HG03025 (cell line): ENCODE data around the gene IL4.
A peak's percentile ranks its signal among the peaks of the same experiment; 100 is the strongest.

Source experiments
- ATAC-seq: cut with Tn5 transposase; IDR thresholded peaks from one replicate; pipeline ENCODE4 v1.9.1; 2021; ENCODE audit warnings: mild to moderate bottlenecking, moderate library complexity; ENCODE audit not compliant: unreplicated experiment, low FRiP score

The IL4 gene

GRCh38 chr5:132657676-132658380, 16.0 kb upstream of the IL4 start, which contains the start of gene IL13:
IL13 (plus strand) TSS chr5:132658173; CDS start chr5:132658187, 14 bp downstream.
- no peak for ATAC-seq

- no peak for ATAC-seq
These were observed 15.1 kb upstream of the IL4 start for GRCh38 chr5:132658381-132659302.

- ATAC-seq, result no peak
These were observed 13.9 kb upstream of the IL4 start for GRCh38 chr5:132659598-132660493.

- no peak for ATAC-seq
These were observed 12.4 kb upstream of the IL4 start for GRCh38 chr5:132661231-132662003.

- no peak for ATAC-seq
These were observed 11.8 kb upstream of the IL4 start for GRCh38 chr5:132662004-132662401.

- peak; percentile 44 for ATAC-seq
These were observed 10.6 kb upstream of the IL4 start for GRCh38 chr5:132662925-132663770.

- ATAC-seq, result peak; percentile 30
These were observed 9.8 kb upstream of the IL4 start for GRCh38 chr5:132663771-132664695.

- no peak for ATAC-seq
These were observed 9.0 kb upstream of the IL4 start for GRCh38 chr5:132664696-132665209.

GRCh38 chr5:132665574-132666080, 8.2 kb upstream of the IL4 start:
- no peak for ATAC-seq

- ATAC-seq, result no peak
These were observed 7.3 kb upstream of the IL4 start for GRCh38 chr5:132666310-132667123.

- no peak for ATAC-seq
These were observed 6.5 kb upstream of the IL4 start for GRCh38 chr5:132667309-132667708.

GRCh38 chr5:132667761-132668705, 5.8 kb upstream of the IL4 start:
- ATAC-seq, result no peak

- ATAC-seq, result no peak
These were observed 4.9 kb upstream of the IL4 start for GRCh38 chr5:132668706-132669454.

- ATAC-seq, result no peak
These were observed 4.4 kb upstream of the IL4 start for GRCh38 chr5:132669455-132669820.
